Stimulated activated naive CD8-positive, alpha-beta T cell treated with anti-CD3 and anti-CD28 coated beads, Interleukin-15, amount 100 ng/mL, for 72 hours (primary cell): ENCODE data around the gene PDHB.
"Not testable (repeated sequence)": the region's sequence is repeated elsewhere in the genome, so short reads cannot be mapped to it uniquely, and the experiment has no call there.

Experiments
- ATAC-seq: fragments of 150-1000 bp; cut with Tn5 transposase; 2 replicates; pipeline ENCODE4 v1.10.0; 2021; ENCODE audit warnings: mild to moderate bottlenecking, moderate library complexity
- DNase-seq, 2 donors: peaks; one replicate each; pipeline ENCODE4 v3.0.0; 2021 to 2022
- H3K27ac Mint-ChIP-seq, 2 donors: one replicate each; pipeline ENCODE4 v1.8.0; 2022; ENCODE audit warnings: mild to moderate bottlenecking in 2 of 2, mixed read lengths in 2 of 2, moderate library complexity in 2 of 2
- H3K27me3 Mint-ChIP-seq: one replicate; pipeline ENCODE4 v1.8.0; 2022; ENCODE audit warnings: mixed read lengths
- H3K4me1 Mint-ChIP-seq: one replicate; pipeline ENCODE4 v1.8.0; 2022; ENCODE audit warnings: mild to moderate bottlenecking, mixed read lengths
- H3K4me3 Mint-ChIP-seq, 2 donors: one replicate each; pipeline ENCODE4 v1.8.0; 2022; ENCODE audit warnings: mild to moderate bottlenecking in 2 of 2, mixed read lengths in 2 of 2, moderate library complexity in 1 of 2
- H3K9me3 Mint-ChIP-seq, 2 donors: one replicate each; pipeline ENCODE4 v1.8.0; 2022; ENCODE audit warnings: mixed read lengths in 2 of 2

The PDHB gene

GRCh38 chr3:58463181-58463941, 29.7 kb upstream of the PDHB start:
- DNase-seq (peak; percentile 73 to 86), ATAC-seq (peak; percentile 99)
- peaks cover 8% of the 10 kb centered on the region for H3K27me3 Mint-ChIP-seq
- H3K4me3 Mint-ChIP-seq, result peak overlapping the region; percentile 12 to 37
- no peaks in the 10 kb centered on the region for H3K9me3 Mint-ChIP-seq
- H3K27ac Mint-ChIP-seq, result no peak overlapping the region
- H3K4me1 Mint-ChIP-seq, result peaks cover 21% of the 10 kb centered on the region

GRCh38 chr3:58462829-58463180, 29.2 kb upstream of the PDHB start:
- Mint-ChIP-seq H3K4me1 (peaks cover 21% of the 10 kb centered on the region), H3K9me3 (no peaks in the 10 kb centered on the region), H3K27ac (no peak overlapping the region), H3K27me3 (peaks cover 8% of the 10 kb centered on the region), H3K4me3 (no peak overlapping the region)
- DNase-seq (no peak), ATAC-seq (no peak)

- peaks cover 8% of the 10 kb centered on the region for H3K27me3 Mint-ChIP-seq
- ATAC-seq (no peak), DNase-seq (no peak)
- no peak overlapping the region for H3K4me3 Mint-ChIP-seq
- peaks cover 5 to 15% of the 10 kb centered on the region in 2 donors for H3K9me3 Mint-ChIP-seq
- H3K4me1 Mint-ChIP-seq, result peaks cover 15% of the 10 kb centered on the region
- no peak overlapping the region for H3K27ac Mint-ChIP-seq
Observed at GRCh38 chr3:58459160-58459559, 25.5 kb upstream of the PDHB start.

- DNase-seq (no peak), ATAC-seq (no peak)
- Mint-ChIP-seq H3K9me3 (peaks cover 16 to 22% of the 10 kb centered on the region in 2 donors), H3K4me1 (peaks cover 6% of the 10 kb centered on the region), H3K27me3 (no peaks in the 10 kb centered on the region), H3K4me3 (no peak overlapping the region), H3K27ac (no peak overlapping the region)
Observed at GRCh38 chr3:58452176-58452575, 18.5 kb upstream of the PDHB start.

GRCh38 chr3:58441514-58442450, 8.2 kb upstream of the PDHB start:
- no peak overlapping the region for H3K4me3 Mint-ChIP-seq

GRCh38 chr3:58440996-58441355, 7.3 kb upstream of the PDHB start:
- not testable (repeated sequence) for H3K4me1 Mint-ChIP-seq, H3K4me3 Mint-ChIP-seq, ATAC-seq, H3K9me3 Mint-ChIP-seq, H3K27ac Mint-ChIP-seq, H3K27me3 Mint-ChIP-seq, DNase-seq

More at GRCh38 chr3:58441514-58442450, 8.2 kb upstream of the PDHB start:
- Mint-ChIP-seq H3K27ac (peak overlapping the region in 1 of 2 donors; percentile 59), H3K27me3 (no peaks in the 10 kb centered on the region), H3K9me3 (no peaks in the 10 kb centered on the region), H3K4me1 (no peaks in the 10 kb centered on the region)
- DNase-seq (no peak), ATAC-seq (no peak)

- not testable (repeated sequence) for H3K27ac Mint-ChIP-seq, ATAC-seq, H3K9me3 Mint-ChIP-seq, H3K27me3 Mint-ChIP-seq, DNase-seq, H3K4me3 Mint-ChIP-seq
- H3K4me1 Mint-ChIP-seq, result peaks cover 27% of the 10 kb centered on the region
Observed at GRCh38 chr3:58437276-58437675, 3.6 kb upstream of the PDHB start.

- no peaks in the 10 kb centered on the region for H3K27me3 Mint-ChIP-seq
- H3K9me3 Mint-ChIP-seq, result no peaks in the 10 kb centered on the region
- DNase-seq (no peak), ATAC-seq (no peak)
- peaks cover 35% of the 10 kb centered on the region for H3K4me1 Mint-ChIP-seq
- H3K27ac Mint-ChIP-seq, result peak overlapping the region in 1 of 2 donors; percentile 85
- H3K4me3 Mint-ChIP-seq, result no peak overlapping the region
Observed at GRCh38 chr3:58434990-58435389, 1.4 kb upstream of the PDHB start.

GRCh38 chr3:58434511-58434910, 879 bp upstream of the PDHB start:
- no peak overlapping the region for H3K4me3 Mint-ChIP-seq

GRCh38 chr3:58434168-58434504, 504 bp upstream of the PDHB start:
- H3K27ac Mint-ChIP-seq, result no peak overlapping the region
- peaks cover 35% of the 10 kb centered on the region for H3K4me1 Mint-ChIP-seq
- H3K27me3 Mint-ChIP-seq, result no peaks in the 10 kb centered on the region
- H3K4me3 Mint-ChIP-seq, result peak overlapping the region; percentile 93 to 96
- no peaks in the 10 kb centered on the region for H3K9me3 Mint-ChIP-seq
- DNase-seq (no peak), ATAC-seq (no peak)

More at GRCh38 chr3:58434511-58434910, 879 bp upstream of the PDHB start:
- Mint-ChIP-seq H3K27me3 (no peaks in the 10 kb centered on the region), H3K9me3 (no peaks in the 10 kb centered on the region), H3K27ac (no peak overlapping the region), H3K4me1 (peaks cover 35% of the 10 kb centered on the region)
- no peak for ATAC-seq
- DNase-seq, result no peak

GRCh38 chr3:58432905-58433304, 727 bp downstream of the PDHB start:
- no peaks in the 10 kb centered on the region for H3K9me3 Mint-ChIP-seq
- H3K27ac Mint-ChIP-seq, result peak overlapping the region; percentile 91 to 97
- ATAC-seq, result no peak
- peak overlapping the region; percentile 93 to 96 for H3K4me3 Mint-ChIP-seq
- peaks cover 35% of the 10 kb centered on the region for H3K4me1 Mint-ChIP-seq
- no peaks in the 10 kb centered on the region for H3K27me3 Mint-ChIP-seq
- DNase-seq, result no peak

GRCh38 chr3:58429657-58430056, 4.0 kb downstream of the PDHB start:
- H3K9me3 Mint-ChIP-seq, result no peaks in the 10 kb centered on the region
- ATAC-seq, result no peak
- peaks cover 29% of the 10 kb centered on the region for H3K4me1 Mint-ChIP-seq
- DNase-seq, result no peak
- H3K27ac Mint-ChIP-seq, result peak overlapping the region; percentile 48 to 57
- no peaks in the 10 kb centered on the region for H3K27me3 Mint-ChIP-seq
- H3K4me3 Mint-ChIP-seq, result no peak overlapping the region

- Mint-ChIP-seq H3K9me3 (no peaks in the 10 kb centered on the region), H3K4me3 (no peak overlapping the region), H3K4me1 (peaks cover 14% of the 10 kb centered on the region), H3K27me3 (no peaks in the 10 kb centered on the region), H3K27ac (no peak overlapping the region)
- ATAC-seq (no peak), DNase-seq (no peak)
Observed at GRCh38 chr3:58427661-58428361, 5.8 kb downstream of the PDHB start.

- Mint-ChIP-seq H3K4me1 (no peaks in the 10 kb centered on the region), H3K4me3 (no peak overlapping the region), H3K27me3 (no peaks in the 10 kb centered on the region), H3K27ac (no peak overlapping the region), H3K9me3 (no peaks in the 10 kb centered on the region)
- ATAC-seq (no peak), DNase-seq (no peak)
Observed at GRCh38 chr3:58425782-58426181, 7.8 kb downstream of the PDHB start.

GRCh38 chr3:58424613-58425012, 9.0 kb downstream of the PDHB start:
- Mint-ChIP-seq H3K4me1 (no peaks in the 10 kb centered on the region), H3K27me3 (no peaks in the 10 kb centered on the region), H3K27ac (peak overlapping the region; percentile 22 to 42), H3K4me3 (no peak overlapping the region), H3K9me3 (no peaks in the 10 kb centered on the region)
- ATAC-seq, result no peak
- no peak for DNase-seq
